NAMALWA (cell line): ENCODE data around the gene ADNP.

Source experiments
- DNase-seq: peaks from one replicate; pipeline ENCODE4 v3.0.0-alpha.2; 2015; ENCODE audit warnings: low spot score

The ADNP gene

DNA sequence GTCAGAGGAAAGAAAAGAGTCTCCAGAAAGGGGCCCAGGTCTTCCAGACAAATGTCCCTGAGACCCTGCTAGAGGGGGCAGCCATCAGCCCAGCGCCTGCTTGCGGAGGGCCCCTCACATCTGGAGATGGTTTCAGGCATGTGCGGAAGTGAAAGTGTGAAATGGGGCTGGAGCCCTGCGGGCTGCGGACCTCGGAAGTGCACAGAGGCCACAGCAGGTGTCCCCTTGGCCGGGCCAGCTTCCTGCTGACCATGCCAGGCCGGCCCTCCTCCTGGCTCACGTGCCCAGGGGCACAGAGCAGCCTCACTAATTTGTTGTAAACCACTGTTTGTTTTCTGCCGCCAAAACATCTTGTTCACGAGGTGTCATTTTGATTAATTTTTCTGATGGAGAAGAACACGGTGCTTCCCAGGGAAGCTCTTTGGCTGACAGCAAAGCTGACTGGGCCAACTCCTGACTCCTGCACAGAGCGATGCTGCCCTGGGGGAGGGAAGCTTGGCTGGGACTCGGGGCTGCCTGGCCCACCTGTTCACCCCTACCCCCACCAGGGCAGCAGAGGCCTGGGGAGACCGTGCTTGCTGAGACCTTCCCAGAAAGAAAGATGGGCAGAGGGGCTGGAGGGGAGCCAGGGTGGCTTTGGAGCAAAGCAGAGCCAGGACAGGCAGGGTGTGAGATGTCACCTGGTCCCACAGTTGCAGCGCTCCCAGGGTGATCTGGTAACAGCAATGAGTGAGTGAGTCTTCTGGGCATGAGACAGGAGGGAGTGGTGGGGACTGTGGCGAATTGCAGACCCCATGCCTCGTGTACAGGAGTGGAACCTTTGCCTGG is 82.2 kb downstream of the ADNP start:
- no peak for DNase-seq

DNA sequence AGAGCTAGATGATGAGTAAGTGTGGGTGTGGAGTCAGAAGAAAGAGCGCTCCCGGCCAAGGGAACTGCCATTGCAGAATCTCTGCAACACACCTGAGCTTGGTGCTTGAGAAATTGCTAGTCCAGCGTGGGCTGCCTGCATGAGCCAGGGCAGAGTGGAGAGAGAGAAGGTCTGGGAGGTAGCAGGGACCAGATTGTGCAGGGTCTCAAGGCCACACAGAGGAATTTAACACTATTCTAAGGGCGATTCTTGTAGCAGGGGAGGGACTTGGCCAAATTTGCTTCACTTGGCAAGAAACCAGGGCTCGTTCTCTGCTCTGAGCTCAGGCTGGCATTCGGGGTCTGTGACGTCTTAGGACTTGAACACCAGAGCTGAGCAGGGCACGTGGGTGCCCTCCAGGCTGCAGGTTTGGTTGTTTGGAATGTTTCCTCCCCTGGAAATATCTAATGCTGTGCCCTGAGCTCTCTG is 82.9 kb downstream of the ADNP start:
- no peak for DNase-seq

DNA sequence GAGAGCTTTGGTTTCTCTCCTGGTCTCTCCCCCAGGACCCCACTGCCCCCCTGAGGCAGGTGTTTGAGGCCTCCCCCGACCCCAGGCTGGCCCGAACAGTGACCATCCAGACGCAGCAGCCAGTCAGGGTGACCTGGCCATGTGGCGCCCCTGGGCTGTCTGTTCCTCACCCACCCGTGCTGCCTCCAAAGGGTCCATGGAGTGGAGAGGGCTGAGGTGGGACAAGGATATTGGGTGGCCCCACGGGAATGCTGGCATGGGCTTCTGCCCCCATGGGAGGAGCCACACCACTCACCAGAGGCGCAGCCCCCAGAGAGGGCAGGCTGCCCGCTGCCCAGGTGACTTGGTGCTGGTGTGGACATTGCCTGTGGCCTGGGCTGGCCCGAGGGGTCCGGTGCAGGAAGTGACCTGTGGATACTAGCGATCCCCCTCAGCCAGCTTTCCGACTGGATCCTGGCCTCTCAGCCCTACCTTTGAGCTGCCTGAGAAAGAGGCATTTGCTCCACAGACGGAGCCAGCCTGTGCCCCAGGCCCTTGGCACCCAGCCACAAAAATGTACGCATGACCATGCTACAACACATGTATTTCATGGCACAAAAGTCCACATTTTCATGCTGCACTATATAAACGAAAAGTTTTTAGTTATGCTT is 85.5 kb downstream of the ADNP start:
- no peak for DNase-seq

- DNase-seq = no peak
Measured at GRCh38 chr20:50844430-50845100, 86.7 kb downstream of the ADNP start.

GRCh38 chr20:50843331-50844276 is 87.6 kb downstream of the ADNP start:
- DNase-seq = no peak

GRCh38 chr20:50842821-50843220 is 88.4 kb downstream of the ADNP start:
- no peak for DNase-seq
